ENCODE measurements around the gene TRIM47. TPM values are rescaled to one million over a fixed set of nuclear protein-coding genes. Genes with fewer than 3 reads are reported as not detected.

Gene TRIM47
- total and polyA plus RNA-seq, 2 of the 13 experiments (the other 11 are each of a cell fraction or from before 2014, with no cell fraction given), result 33.5 to 82.0 TPM

GRCh38 chr17:75869282-75870141 lies 8.9 kb downstream of the TRIM47 start (continued):
- TF ChIP-seq SNAPC4 (CRISPR knock-in tag; IDR thresholded peaks at IDR 0.05) (no peak; the same call in 1 of the 2 replicates), SRY (CRISPR knock-in tag; IDR thresholded peaks at IDR 0.05) (peak; percentile 36; the same call in 1 of the 2 replicates), PHF20 (CRISPR knock-in tag; IDR thresholded peaks at IDR 0.05) (no peak), ZNF235 (CRISPR knock-in tag; IDR thresholded peaks at IDR 0.05; ENCODE audit: borderline replicate concordance) (no peak), BORCS8-MEF2B (CRISPR knock-in tag; IDR thresholded peaks at IDR 0.05) (peak; percentile 74), ZNF7 (CRISPR knock-in tag; IDR thresholded peaks at IDR 0.05) (no peak), ZNF547 (CRISPR knock-in tag; IDR thresholded peaks at IDR 0.05) (no peak), LBX2 (CRISPR knock-in tag; IDR thresholded peaks at IDR 0.05; ENCODE audit: borderline replicate concordance) (no peak), ZNF546 (CRISPR knock-in tag; conservative IDR thresholded peaks at IDR 0.05) (no peak), SATB2 (CRISPR knock-in tag; IDR thresholded peaks at IDR 0.05) (no peak; the same call in 1 of the 2 replicates), FUBP1 (CRISPR knock-in tag; IDR thresholded peaks at IDR 0.05; ENCODE audit: borderline replicate concordance) (no peak), ZNF691 (CRISPR knock-in tag; IDR thresholded peaks at IDR 0.05; ENCODE audit: borderline replicate concordance, low read depth) (peak; percentile 85; the same call in 1 of the 2 replicates), ARHGAP35 (CRISPR knock-in tag; IDR thresholded peaks at IDR 0.05; ENCODE audit: borderline replicate concordance) (peak; percentile 80; the same call in 1 of the 2 replicates), ZC3H13 (CRISPR knock-in tag; IDR thresholded peaks at IDR 0.05) (no peak), HNRNPK (IDR thresholded peaks at IDR 0.05; ENCODE audit: low read depth, low read length, poor library complexity, severe bottlenecking) (no peak), ZNF143 (CRISPR knock-in tag; IDR thresholded peaks at IDR 0.05) (peak; percentile 69; the same call in 1 of the 2 replicates), MYPOP (CRISPR knock-in tag; IDR thresholded peaks at IDR 0.05) (peak; percentile 90; the same call in 1 of the 2 replicates), ZFP62 (CRISPR knock-in tag; IDR thresholded peaks at IDR 0.05) (no peak), HCFC1 (IDR thresholded peaks at IDR 0.05; ENCODE audit: low read depth, low read length) (no peak)

Data from HepG2 (cell line).